SK-N-SH treated with all-trans-retinoic acid at 6 μM for 48 hours (cell line): ENCODE measurements around the gene PIPOX.
A peak's percentile ranks its signal among the peaks of the same experiment; 100 is the strongest.

ENCODE experiments used
- ATAC-seq: fragments of 200-7000 bp; cut with Tn5 transposase; 3 replicates; pipeline ENCODE4 v1.9.1; 2020; ENCODE audit warnings: mild to moderate bottlenecking, moderate library complexity
- ARNTL ChIP-seq: fragments of 450-650 bp; formaldehyde crosslinking; IDR thresholded peaks from 2 replicates; pipeline ENCODE4 v1.5.0; 2020; ENCODE audit warnings: low read depth, mild to moderate bottlenecking, moderate library complexity, borderline replicate concordance
- BACH2 ChIP-seq: fragments of 250-450 bp; sonication (Bioruptor Pico); IDR thresholded peaks from 2 replicates; pipeline ENCODE4 v1.9.0; 2021; ENCODE audit warnings: mild to moderate bottlenecking, borderline replicate concordance
- CSDC2 ChIP-seq: fragments of 250-450 bp; sonication (Bioruptor Pico); IDR thresholded peaks from 2 replicates; pipeline ENCODE4 v1.5.0; 2020; ENCODE audit warnings: mild to moderate bottlenecking, moderate library complexity
- ESRRG ChIP-seq: fragments of 250-450 bp; sonication (Bioruptor Pico); IDR thresholded peaks from 2 replicates; pipeline ENCODE4 v1.6.1; 2021; ENCODE audit warnings: mild to moderate bottlenecking
- GLIS3 ChIP-seq: fragments of 250-450 bp; sonication (Bioruptor Pico); IDR thresholded peaks from 2 replicates; pipeline ENCODE4 v1.5.0; 2020; ENCODE audit warnings: mild to moderate bottlenecking, moderate library complexity
- ISL1 ChIP-seq: fragments of 250-450 bp; sonication (Bioruptor Pico); IDR thresholded peaks from 2 replicates; pipeline ENCODE4 v2.1.2; 2022; ENCODE audit warnings: mild to moderate bottlenecking, moderate library complexity
- OSR1 ChIP-seq: fragments of 250-450 bp; sonication (Bioruptor Pico); IDR thresholded peaks from 2 replicates; pipeline ENCODE4 v1.8.0; 2022; ENCODE audit warnings: moderate library complexity, mild to moderate bottlenecking, inconsistent platforms
- PPARA ChIP-seq: fragments of 250-450 bp; sonication (Bioruptor Pico); IDR thresholded peaks from 2 replicates; pipeline ENCODE4 v1.5.0; 2020; ENCODE audit warnings: mild to moderate bottlenecking, borderline replicate concordance
- RARB ChIP-seq: fragments of 250-450 bp; sonication (Bioruptor Pico); IDR thresholded peaks from 2 replicates; pipeline ENCODE4 v1.8.0; 2021; ENCODE audit warnings: mild to moderate bottlenecking, moderate library complexity
- SNAI2 ChIP-seq: fragments of 250-450 bp; sonication (Bioruptor Pico); IDR thresholded peaks from 2 replicates; pipeline ENCODE4 v1.5.0; 2020; ENCODE audit warnings: mild to moderate bottlenecking, moderate library complexity
- TCF4 ChIP-seq: fragments of 250-450 bp; sonication (Bioruptor Pico); IDR thresholded peaks from 2 replicates; pipeline ENCODE4 v1.8.0; 2021; ENCODE audit warnings: mild to moderate bottlenecking, moderate library complexity, borderline replicate concordance
- ZC3H10 ChIP-seq: fragments of 250-450 bp; sonication (Bioruptor Pico); IDR thresholded peaks from 2 replicates; pipeline ENCODE4 v1.5.1; 2021; ENCODE audit warnings: mild to moderate bottlenecking, moderate library complexity
- ZFP3 ChIP-seq: fragments of 250-450 bp; sonication (Bioruptor Pico); IDR thresholded peaks from 2 replicates; pipeline ENCODE4 v1.5.0; 2020; ENCODE audit warnings: mild to moderate bottlenecking, moderate library complexity
- ZFP30 ChIP-seq: fragments of 450-650 bp; formaldehyde crosslinking; IDR thresholded peaks from 2 replicates; pipeline ENCODE4 v1.5.0; 2022; ENCODE audit warnings: mild to moderate bottlenecking, moderate library complexity
- ZNF565 ChIP-seq: fragments of 450-650 bp; formaldehyde crosslinking; conservative IDR thresholded peaks from 2 replicates; pipeline ENCODE4 v1.5.0; 2020; ENCODE audit warnings: low read depth, mild to moderate bottlenecking, moderate library complexity
- ZNF70 ChIP-seq: fragments of 450-650 bp; formaldehyde crosslinking; IDR thresholded peaks from 2 replicates; pipeline ENCODE4 v1.5.0; 2020; ENCODE audit warnings: mild to moderate bottlenecking, moderate library complexity
- ZNF8 ChIP-seq: fragments of 450-650 bp; formaldehyde crosslinking; IDR thresholded peaks from 2 replicates; pipeline ENCODE4 v1.5.0; 2020; ENCODE audit warnings: mild to moderate bottlenecking, moderate library complexity
- TF ChIP-seq, protein P1 (sequence below): fragments of 250-450 bp; sonication (Bioruptor Pico); IDR thresholded peaks from 2 replicates; pipeline ENCODE4 v1.5.1; 2020; ENCODE audit warnings: low read depth, mild to moderate bottlenecking, moderate library complexity
- TF ChIP-seq, protein P2 (sequence below): fragments of 250-450 bp; sonication (Bioruptor Pico); IDR thresholded peaks from 2 replicates; pipeline ENCODE4 v1.8.0; 2021; ENCODE audit warnings: low read depth, mild to moderate bottlenecking, moderate library complexity, borderline replicate concordance
- TF ChIP-seq, protein P3 (sequence below): fragments of 250-450 bp; sonication (Bioruptor Pico); IDR thresholded peaks from 2 replicates; pipeline ENCODE4 v1.5.1; 2021; ENCODE audit warnings: mild to moderate bottlenecking, moderate library complexity
- TF ChIP-seq, protein P4 (sequence below): fragments of 250-450 bp; sonication (Bioruptor Pico); IDR thresholded peaks from 2 replicates; pipeline ENCODE4 v1.8.0; 2020; ENCODE audit warnings: mild to moderate bottlenecking, moderate library complexity, borderline replicate concordance

Gene PIPOX

GRCh38 chr17:29042026-29042678, 789 bp upstream of the PIPOX start:
- TF ChIP-seq, protein P1, sequence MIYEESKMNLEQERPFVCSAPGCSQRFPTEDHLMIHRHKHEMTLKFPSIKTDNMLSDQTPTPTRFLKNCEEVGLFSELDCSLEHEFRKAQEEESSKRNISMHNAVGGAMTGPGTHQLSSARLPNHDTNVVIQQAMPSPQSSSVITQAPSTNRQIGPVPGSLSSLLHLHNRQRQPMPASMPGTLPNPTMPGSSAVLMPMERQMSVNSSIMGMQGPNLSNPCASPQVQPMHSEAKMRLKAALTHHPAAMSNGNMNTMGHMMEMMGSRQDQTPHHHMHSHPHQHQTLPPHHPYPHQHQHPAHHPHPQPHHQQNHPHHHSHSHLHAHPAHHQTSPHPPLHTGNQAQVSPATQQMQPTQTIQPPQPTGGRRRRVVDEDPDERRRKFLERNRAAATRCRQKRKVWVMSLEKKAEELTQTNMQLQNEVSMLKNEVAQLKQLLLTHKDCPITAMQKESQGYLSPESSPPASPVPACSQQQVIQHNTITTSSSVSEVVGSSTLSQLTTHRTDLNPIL = no peak
- TF ChIP-seq ZC3H10 = no peak
- TF ChIP-seq SNAI2 (CRISPR knock-in tag) = no peak
- no peak for TF ChIP-seq ZNF565 (CRISPR knock-in tag)
- no peak for TF ChIP-seq BACH2 (CRISPR knock-in tag)
- no peak for TF ChIP-seq GLIS3 (CRISPR knock-in tag)
- TF ChIP-seq RARB (CRISPR knock-in tag) = no peak
- TF ChIP-seq, protein P2, sequence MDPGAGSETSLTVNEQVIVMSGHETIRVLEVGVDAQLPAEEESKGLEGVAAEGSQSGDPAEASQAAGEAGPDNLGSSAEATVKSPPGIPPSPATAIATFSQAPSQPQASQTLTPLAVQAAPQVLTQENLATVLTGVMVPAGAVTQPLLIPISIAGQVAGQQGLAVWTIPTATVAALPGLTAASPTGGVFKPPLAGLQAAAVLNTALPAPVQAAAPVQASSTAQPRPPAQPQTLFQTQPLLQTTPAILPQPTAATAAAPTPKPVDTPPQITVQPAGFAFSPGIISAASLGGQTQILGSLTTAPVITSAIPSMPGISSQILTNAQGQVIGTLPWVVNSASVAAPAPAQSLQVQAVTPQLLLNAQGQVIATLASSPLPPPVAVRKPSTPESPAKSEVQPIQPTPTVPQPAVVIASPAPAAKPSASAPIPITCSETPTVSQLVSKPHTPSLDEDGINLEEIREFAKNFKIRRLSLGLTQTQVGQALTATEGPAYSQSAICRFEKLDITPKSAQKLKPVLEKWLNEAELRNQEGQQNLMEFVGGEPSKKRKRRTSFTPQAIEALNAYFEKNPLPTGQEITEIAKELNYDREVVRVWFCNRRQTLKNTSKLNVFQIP (CRISPR knock-in tag) = no peak
- TF ChIP-seq, all 23 proteins: peak for 0
- peak; percentile 22; the same call in 1 of the 3 replicates for ATAC-seq

- ATAC-seq = no peak
- TF ChIP-seq ZNF565 (CRISPR knock-in tag) = no peak
- no peak for TF ChIP-seq ESRRG (CRISPR knock-in tag)
- no peak for TF ChIP-seq SNAI2 (CRISPR knock-in tag)
- TF ChIP-seq ZNF8 (CRISPR knock-in tag) = no peak
- TF ChIP-seq, protein P3, sequence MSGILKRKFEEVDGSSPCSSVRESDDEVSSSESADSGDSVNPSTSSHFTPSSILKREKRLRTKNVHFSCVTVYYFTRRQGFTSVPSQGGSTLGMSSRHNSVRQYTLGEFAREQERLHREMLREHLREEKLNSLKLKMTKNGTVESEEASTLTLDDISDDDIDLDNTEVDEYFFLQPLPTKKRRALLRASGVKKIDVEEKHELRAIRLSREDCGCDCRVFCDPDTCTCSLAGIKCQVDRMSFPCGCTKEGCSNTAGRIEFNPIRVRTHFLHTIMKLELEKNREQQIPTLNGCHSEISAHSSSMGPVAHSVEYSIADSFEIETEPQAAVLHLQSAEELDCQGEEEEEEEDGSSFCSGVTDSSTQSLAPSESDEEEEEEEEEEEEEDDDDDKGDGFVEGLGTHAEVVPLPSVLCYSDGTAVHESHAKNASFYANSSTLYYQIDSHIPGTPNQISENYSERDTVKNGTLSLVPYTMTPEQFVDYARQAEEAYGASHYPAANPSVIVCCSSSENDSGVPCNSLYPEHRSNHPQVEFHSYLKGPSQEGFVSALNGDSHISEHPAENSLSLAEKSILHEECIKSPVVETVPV = no peak
- TF ChIP-seq RARB (CRISPR knock-in tag) = no peak
- TF ChIP-seq ZNF70 = no peak
- TF ChIP-seq ZFP3 (CRISPR knock-in tag) = no peak
- no peak for TF ChIP-seq ARNTL (CRISPR knock-in tag)
- TF ChIP-seq ZFP30 = no peak
- no peak for TF ChIP-seq TCF4 (CRISPR knock-in tag)
- no peak for TF ChIP-seq GLIS3 (CRISPR knock-in tag)
- no peak for TF ChIP-seq ZC3H10
- TF ChIP-seq CSDC2 = no peak
- TF ChIP-seq BACH2 (CRISPR knock-in tag) = no peak
These were observed 701 bp downstream of the PIPOX start for GRCh38 chr17:29043539-29044145.

DNA sequence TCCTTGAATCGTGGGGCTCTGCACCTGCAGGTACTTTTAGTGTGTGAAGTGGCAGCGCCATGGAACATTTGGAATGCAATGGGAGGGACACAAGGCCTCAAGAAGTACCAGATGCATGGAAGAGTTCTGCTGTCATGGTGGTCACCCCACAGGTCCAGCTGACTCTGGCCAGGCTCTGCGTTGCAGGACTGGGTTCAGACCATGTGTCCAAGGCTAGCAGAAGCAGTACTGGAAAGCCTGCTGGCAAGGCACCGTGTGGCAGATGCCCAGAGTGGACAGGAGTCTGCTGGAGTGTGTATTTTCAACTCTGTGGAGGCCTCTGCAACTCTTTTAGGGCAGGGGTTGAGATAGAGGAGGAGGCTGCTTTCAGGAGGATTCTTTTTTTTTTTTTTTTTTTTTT, 2.1 kb downstream of the PIPOX start:
- TF ChIP-seq PPARA (CRISPR knock-in tag) = no peak
- no peak for ATAC-seq

GRCh38 chr17:29045734-29046472, 3.0 kb downstream of the PIPOX start:
- TF ChIP-seq RARB (CRISPR knock-in tag) (no peak), ISL1 (no peak), SNAI2 (CRISPR knock-in tag) (no peak), GLIS3 (CRISPR knock-in tag) (no peak), PPARA (CRISPR knock-in tag) (no peak), BACH2 (CRISPR knock-in tag) (no peak), ESRRG (CRISPR knock-in tag) (no peak), OSR1 (CRISPR knock-in tag) (no peak), ZC3H10 (no peak), ZNF70 (no peak), ARNTL (CRISPR knock-in tag) (no peak), ZFP30 (no peak)
- TF ChIP-seq, protein P4, sequence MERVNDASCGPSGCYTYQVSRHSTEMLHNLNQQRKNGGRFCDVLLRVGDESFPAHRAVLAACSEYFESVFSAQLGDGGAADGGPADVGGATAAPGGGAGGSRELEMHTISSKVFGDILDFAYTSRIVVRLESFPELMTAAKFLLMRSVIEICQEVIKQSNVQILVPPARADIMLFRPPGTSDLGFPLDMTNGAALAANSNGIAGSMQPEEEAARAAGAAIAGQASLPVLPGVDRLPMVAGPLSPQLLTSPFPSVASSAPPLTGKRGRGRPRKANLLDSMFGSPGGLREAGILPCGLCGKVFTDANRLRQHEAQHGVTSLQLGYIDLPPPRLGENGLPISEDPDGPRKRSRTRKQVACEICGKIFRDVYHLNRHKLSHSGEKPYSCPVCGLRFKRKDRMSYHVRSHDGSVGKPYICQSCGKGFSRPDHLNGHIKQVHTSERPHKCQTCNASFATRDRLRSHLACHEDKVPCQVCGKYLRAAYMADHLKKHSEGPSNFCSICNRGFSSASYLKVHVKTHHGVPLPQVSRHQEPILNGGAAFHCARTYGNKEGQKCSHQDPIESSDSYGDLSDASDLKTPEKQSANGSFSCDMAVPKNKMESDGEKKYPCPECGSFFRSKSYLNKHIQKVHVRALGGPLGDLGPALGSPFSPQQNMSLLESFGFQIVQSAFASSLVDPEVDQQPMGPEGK (CRISPR knock-in tag) = no peak
- TF ChIP-seq, protein P2 (CRISPR knock-in tag) = no peak
- TF ChIP-seq, protein P3 = no peak
- TF ChIP-seq, protein P1 = no peak
- TF ChIP-seq, all 23 proteins: peak for 0
- ATAC-seq = no peak
